ENCODE results near the gene ALDH1B1. TPM values are rescaled to one million over a fixed set of nuclear protein-coding genes. Genes with fewer than 3 reads are reported as not detected.

ALDH1B1 gene
- total RNA-seq, 1 donor from 2014 or later, result 47.5 TPM

DNA sequence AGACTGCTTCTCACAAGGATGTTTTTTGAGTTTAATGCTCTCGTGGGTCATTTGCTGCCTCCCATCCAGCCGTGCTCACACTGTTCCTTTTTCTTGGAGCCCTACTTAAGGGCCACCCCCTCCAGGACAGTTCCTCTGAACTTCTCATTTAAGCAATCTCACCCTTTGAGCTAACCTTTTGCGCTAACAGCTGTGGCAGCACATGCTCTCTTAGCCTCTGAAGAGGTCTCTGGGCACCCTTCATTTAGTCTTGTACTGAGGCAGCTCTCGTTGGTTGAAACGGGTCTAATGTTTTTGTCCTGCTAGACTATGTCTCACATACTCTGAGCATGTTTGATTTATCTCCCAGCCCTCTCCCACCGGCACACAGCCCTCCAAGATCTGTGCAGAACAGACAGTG is 11.8 kb downstream of the ALDH1B1 start:
- TF ChIP-seq, protein P1, sequence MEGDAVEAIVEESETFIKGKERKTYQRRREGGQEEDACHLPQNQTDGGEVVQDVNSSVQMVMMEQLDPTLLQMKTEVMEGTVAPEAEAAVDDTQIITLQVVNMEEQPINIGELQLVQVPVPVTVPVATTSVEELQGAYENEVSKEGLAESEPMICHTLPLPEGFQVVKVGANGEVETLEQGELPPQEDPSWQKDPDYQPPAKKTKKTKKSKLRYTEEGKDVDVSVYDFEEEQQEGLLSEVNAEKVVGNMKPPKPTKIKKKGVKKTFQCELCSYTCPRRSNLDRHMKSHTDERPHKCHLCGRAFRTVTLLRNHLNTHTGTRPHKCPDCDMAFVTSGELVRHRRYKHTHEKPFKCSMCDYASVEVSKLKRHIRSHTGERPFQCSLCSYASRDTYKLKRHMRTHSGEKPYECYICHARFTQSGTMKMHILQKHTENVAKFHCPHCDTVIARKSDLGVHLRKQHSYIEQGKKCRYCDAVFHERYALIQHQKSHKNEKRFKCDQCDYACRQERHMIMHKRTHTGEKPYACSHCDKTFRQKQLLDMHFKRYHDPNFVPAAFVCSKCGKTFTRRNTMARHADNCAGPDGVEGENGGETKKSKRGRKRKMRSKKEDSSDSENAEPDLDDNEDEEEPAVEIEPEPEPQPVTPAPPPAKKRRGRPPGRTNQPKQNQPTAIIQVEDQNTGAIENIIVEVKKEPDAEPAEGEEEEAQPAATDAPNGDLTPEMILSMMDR (conservative IDR thresholded peaks at IDR 0.05; ENCODE audit: low read depth, low read length), result no peak
- no peak overlapping the region for H3K4me3 ChIP-seq (ENCODE audit: low read depth, low read length)
- no peak for DNase-seq (ENCODE audit: low read depth)

DNA sequence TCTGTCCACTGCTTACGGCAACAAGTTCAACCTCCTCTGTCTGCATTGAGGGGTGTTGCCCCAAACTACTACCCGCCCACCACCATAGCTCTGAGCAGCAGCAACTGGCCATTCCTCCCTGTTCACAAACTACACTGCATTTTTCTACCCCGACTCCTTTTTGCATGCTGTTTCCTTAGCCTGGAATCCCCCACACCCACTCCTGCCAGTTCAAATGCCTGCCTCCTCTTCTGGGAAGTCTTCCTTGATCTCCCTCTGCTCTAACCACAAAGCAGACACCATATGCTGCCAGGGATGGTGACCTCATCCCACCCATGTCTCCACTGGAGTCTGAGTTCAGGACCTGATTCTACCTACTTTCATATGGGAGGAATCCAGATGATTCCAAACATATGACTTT is 13.3 kb downstream of the ALDH1B1 start:
- TF ChIP-seq, protein P1 (conservative IDR thresholded peaks at IDR 0.05; ENCODE audit: low read depth, low read length), result no peak
- no peak for DNase-seq (ENCODE audit: low read depth)
- no peak overlapping the region for H3K4me3 ChIP-seq (ENCODE audit: low read depth, low read length)

DNA sequence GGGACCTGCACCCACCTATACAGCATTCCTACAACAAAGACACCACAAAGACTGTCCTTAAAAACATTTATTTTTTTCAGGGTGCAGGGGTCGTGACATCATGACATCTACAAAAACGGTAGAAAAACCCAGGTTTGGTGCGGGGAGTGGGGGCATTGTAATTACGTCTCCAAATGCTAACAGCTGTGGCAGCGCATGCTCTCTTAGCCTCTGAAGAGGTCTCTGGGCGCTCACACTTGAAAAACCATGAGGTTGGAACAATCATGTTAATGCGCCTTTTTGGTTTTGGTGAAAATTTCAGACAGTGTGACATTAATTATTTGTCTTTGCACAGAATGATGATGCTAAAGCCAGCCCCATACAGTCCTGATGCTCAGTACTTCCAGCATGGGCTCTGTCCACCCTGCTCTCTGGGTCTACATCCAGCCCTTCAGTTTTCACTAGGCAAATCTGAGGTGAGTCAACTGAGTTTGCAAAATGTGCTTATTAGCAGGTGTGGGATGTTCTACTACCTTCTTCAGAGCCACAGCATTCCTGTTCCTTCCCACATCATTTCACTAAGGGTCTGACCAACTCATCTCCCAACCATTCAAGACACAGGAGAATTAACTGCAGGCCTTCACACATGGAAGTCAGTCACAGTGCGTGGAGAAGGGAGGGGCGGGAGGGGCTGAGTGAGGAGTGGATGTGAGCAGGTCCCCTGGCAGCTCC is 14.1 kb downstream of the ALDH1B1 start:
- TF ChIP-seq, protein P1 (conservative IDR thresholded peaks at IDR 0.05; ENCODE audit: low read depth, low read length), result no peak
- H3K4me3 ChIP-seq (ENCODE audit: low read depth, low read length), result no peak overlapping the region
- DNase-seq (ENCODE audit: low read depth), result no peak

DNA sequence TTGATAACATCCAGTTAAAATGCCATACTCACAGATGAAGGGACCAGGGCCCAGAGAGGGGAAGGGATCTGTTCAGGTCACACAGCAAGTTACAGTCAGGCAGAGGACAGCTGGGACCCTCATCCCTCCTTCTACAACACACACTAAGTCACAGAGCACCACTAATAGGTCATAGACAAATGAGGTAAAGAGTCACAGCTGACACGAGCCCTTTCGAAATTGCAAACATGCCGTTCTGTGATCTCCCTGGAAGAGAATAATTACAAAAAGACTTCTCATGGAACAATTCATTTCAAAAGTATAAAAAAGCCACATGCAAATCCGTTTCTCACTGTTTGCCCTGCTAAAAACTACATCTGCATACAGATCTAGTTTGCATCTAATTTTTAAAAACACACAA is 16.2 kb downstream of the ALDH1B1 start:
- no peak overlapping the region for H3K4me3 ChIP-seq (ENCODE audit: low read depth, low read length)
- no peak for DNase-seq (ENCODE audit: low read depth)
- TF ChIP-seq, protein P1 (conservative IDR thresholded peaks at IDR 0.05; ENCODE audit: low read depth, low read length), result no peak

DNA sequence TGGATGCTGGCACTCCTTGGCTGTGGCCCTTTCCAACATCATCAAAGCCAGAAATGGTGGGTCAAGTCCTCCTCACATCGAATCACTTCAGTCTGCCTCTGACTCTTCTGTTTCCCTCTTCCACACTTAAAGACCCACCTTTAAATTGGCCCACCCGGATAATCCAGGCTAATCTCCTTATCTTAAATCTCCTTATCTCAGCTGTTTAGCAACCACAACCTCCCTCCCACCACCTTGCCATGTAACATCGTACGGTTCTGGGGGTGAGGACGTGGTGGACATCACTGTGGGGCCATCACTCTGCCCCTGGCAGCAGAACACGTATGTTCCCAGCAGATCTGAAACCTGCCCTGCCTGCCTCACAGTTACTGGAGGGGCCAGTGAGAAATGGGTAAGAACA is 20.2 kb downstream of the ALDH1B1 start:
- no peak overlapping the region for H3K4me3 ChIP-seq (ENCODE audit: low read depth, low read length)
- DNase-seq (ENCODE audit: low read depth), result no peak
- TF ChIP-seq, protein P1 (conservative IDR thresholded peaks at IDR 0.05; ENCODE audit: low read depth, low read length), result no peak

DNA sequence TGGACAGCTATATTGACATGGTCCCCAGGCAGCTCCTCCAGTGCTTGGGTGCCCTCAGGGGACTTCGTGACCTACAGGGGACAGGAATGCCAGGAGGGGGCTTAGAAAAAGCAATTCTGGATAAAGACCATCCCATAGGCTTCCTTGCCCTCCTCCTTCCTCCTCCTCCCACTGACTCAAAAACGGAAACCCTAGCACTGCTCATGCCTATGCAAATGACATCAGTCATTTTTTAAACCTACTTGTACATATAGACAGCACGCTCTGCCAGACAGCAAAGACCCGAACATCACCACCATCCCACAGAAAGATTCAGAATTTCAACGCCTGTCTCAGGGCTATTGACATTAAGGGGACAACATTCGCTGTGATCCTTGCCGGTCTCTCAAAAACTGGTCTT is 20.8 kb downstream of the ALDH1B1 start:
- DNase-seq (ENCODE audit: low read depth), result no peak
- TF ChIP-seq, protein P1 (conservative IDR thresholded peaks at IDR 0.05; ENCODE audit: low read depth, low read length), result no peak
- no peak overlapping the region for H3K4me3 ChIP-seq (ENCODE audit: low read depth, low read length)

Data from epithelial cell of proximal tubule (primary cell).